SK-N-SH (cell line): ENCODE data around the gene TMEM106C. TPM values are rescaled to one million over a fixed set of nuclear protein-coding genes. Genes with fewer than 3 reads are reported as not detected.

Experiments
- CTCF ChIA-PET: fragments of 300-600, 350-600 bp; formaldehyde crosslinking; extraction: SDS; loops from one replicate; lab custom pipeline; 2021; lab: Yijun Ruan, JAX
- POLR2A ChIA-PET: fragments of 350-600 bp; sonication (Branson Sonifier 250); formaldehyde crosslinking; extraction: SDS; loops from one replicate; lab custom pipeline; 2020; ENCODE audit warnings: antibody characterized with exemption, inconsistent platforms; lab: Yijun Ruan, JAX
- DNase-seq: peaks from one replicate; pipeline ENCODE4 v3.0.0; 2012
- H2AFZ ChIP-seq: fragments of 200-600 bp; sonication (generic); 2 replicates; pipeline ENCODE4 v1.8.1; 2016; ENCODE audit warnings: antibody characterized with exemption, mild to moderate bottlenecking, low read depth
- H3F3A ChIP-seq: fragments of 200-600 bp; sonication (generic); replicated peaks from 2 replicates; pipeline ENCODE3; 2016; ENCODE audit warnings: antibody characterized with exemption, mild to moderate bottlenecking; ENCODE audit not compliant: insufficient read depth
- H3K27ac ChIP-seq, 2 experiments: fragments of 200-500 bp in 1 of 2; fragments of 200-600 bp in 1 of 2; sonication (Bioruptor generic) in 1 of 2; sonication (generic), shearing (Covaris generic) in 1 of 2; 2 replicates each; pipeline versions ENCODE4 v1.5.1 to v1.6.1; 2014 to 2016; ENCODE audit warnings: low read depth in 2 of 2, inconsistent platforms in 1 of 2, low read length in 1 of 2, mild to moderate bottlenecking in 1 of 2, mixed read lengths in 1 of 2
- H3K27me3 ChIP-seq: fragments of 200-600 bp; sonication (generic), shearing (Covaris generic); 2 replicates; pipeline ENCODE4 v1.6.1; 2016; ENCODE audit warnings: mixed run types; ENCODE audit not compliant: insufficient read depth
- H3K36me3 ChIP-seq, 2 experiments: fragments of 200-500 bp in 1 of 2; fragments of 200-600 bp in 1 of 2; sonication (Bioruptor generic) in 1 of 2; sonication (generic) in 1 of 2; replicated peaks in 1 of 2; 2 replicates each; pipeline versions ENCODE3 to v1.5.1; 2014 to 2016; ENCODE audit warnings: low read length in 1 of 2, mild to moderate bottlenecking in 1 of 2; ENCODE audit not compliant: insufficient read depth in 2 of 2, control insufficient read depth in 1 of 2
- H3K4me1 ChIP-seq, 2 experiments: fragments of 200-500 bp in 1 of 2; fragments of 200-600 bp in 1 of 2; sonication (Bioruptor generic) in 1 of 2; sonication (generic), shearing (Covaris generic) in 1 of 2; 2 replicates each; pipeline versions ENCODE4 v1.5.1 to v1.6.1; 2014 to 2016; ENCODE audit warnings: low read depth in 1 of 2, low read length in 1 of 2, mixed run types in 1 of 2; ENCODE audit not compliant: insufficient read depth in 2 of 2, control insufficient read depth in 1 of 2
- H3K4me2 ChIP-seq: fragments of 200-600 bp; sonication (generic), shearing (Covaris generic); 2 replicates; pipeline ENCODE4 v1.6.1; 2017; ENCODE audit warnings: mixed run types
- H3K4me3 ChIP-seq, 2 experiments: fragments of 200-500 bp in 1 of 2; fragments of 200-600 bp in 1 of 2; sonication (Bioruptor generic) in 1 of 2; sonication (generic), shearing (Covaris generic) in 1 of 2; 2 replicates each; pipeline versions ENCODE4 v1.5.1 to v1.8.1; 2014 to 2016; ENCODE audit warnings: low read depth in 2 of 2, inconsistent platforms in 1 of 2, low read length in 1 of 2, mild to moderate bottlenecking in 1 of 2, mixed read lengths in 1 of 2, moderate library complexity in 1 of 2
- H3K79me2 ChIP-seq: fragments of 200-600 bp; sonication (generic); 2 replicates; pipeline ENCODE4 v1.8.1; 2017; ENCODE audit warnings: mild to moderate bottlenecking; ENCODE audit not compliant: insufficient read depth
- H3K9ac ChIP-seq: fragments of 200-600 bp; sonication (generic); 2 replicates; pipeline ENCODE4 v1.6.1; 2017; ENCODE audit warnings: mixed run types
- H3K9me2 ChIP-seq: fragments of 200-600 bp; sonication (generic); 2 replicates; pipeline ENCODE4 v1.6.1; 2017; ENCODE audit warnings: mixed run types
- H3K9me3 ChIP-seq: fragments of 200-600 bp; sonication (generic); 2 replicates; pipeline ENCODE4 v1.6.1; 2017; ENCODE audit warnings: mixed run types, mild to moderate bottlenecking, moderate library complexity
- H4K20me1 ChIP-seq: fragments of 200-600 bp; sonication (generic); 2 replicates; pipeline ENCODE4 v1.6.1; 2017; ENCODE audit warnings: mild to moderate bottlenecking, mixed run types; ENCODE audit not compliant: insufficient read depth
- CHD2 ChIP-seq: fragments of 150-350 bp; IDR thresholded peaks from 2 replicates; pipeline ENCODE4 v1.6.1; 2018; ENCODE audit warnings: low read length; ENCODE audit not compliant: partially characterized antibody
- ELF1 ChIP-seq: IDR thresholded peaks from 2 replicates; pipeline ENCODE4 v1.4.0; 2012
- EP300 ChIP-seq, 2 experiments: IDR thresholded peaks; 2 replicates each; pipeline versions ENCODE4 v1.4.0 to v1.6.1; 2012; ENCODE audit warnings: borderline replicate concordance in 1 of 2, low read depth in 1 of 2, low read length in 1 of 2
- EZH2phosphoT487 ChIP-seq: fragments of 200-600 bp; sonication (generic); IDR thresholded peaks from 2 replicates; pipeline ENCODE4 v1.6.1; 2017; ENCODE audit warnings: low read depth, mixed run types, mild to moderate bottlenecking, antibody characterized with exemption, moderate library complexity, borderline replicate concordance
- FOSL2 ChIP-seq: IDR thresholded peaks from 2 replicates; pipeline ENCODE4 v1.4.0; 2012; ENCODE audit warnings: low read depth, mild to moderate bottlenecking, moderate library complexity, borderline replicate concordance
- FOXJ3 ChIP-seq: sonication (generic); formaldehyde crosslinking; IDR thresholded peaks from 2 replicates; pipeline ENCODE4 v1.5.1; 2020; ENCODE audit warnings: mild to moderate bottlenecking, missing genetic modification reagents
- FOXM1 ChIP-seq: IDR thresholded peaks from 2 replicates; pipeline ENCODE4 v1.4.0; 2012; ENCODE audit warnings: low read depth, mild to moderate bottlenecking
- GABPA ChIP-seq: IDR thresholded peaks from 2 replicates; pipeline ENCODE4 v1.4.0; 2012; ENCODE audit warnings: low read depth, mild to moderate bottlenecking
- GATA2 ChIP-seq: sonication (generic); formaldehyde crosslinking; IDR thresholded peaks from 2 replicates; pipeline ENCODE4 v1.5.0; 2020; ENCODE audit warnings: mild to moderate bottlenecking, missing genetic modification reagents
- NFIC ChIP-seq: IDR thresholded peaks from 2 replicates; pipeline ENCODE4 v1.4.0; 2012; ENCODE audit warnings: borderline replicate concordance
- POLR2AphosphoS5 ChIP-seq: IDR thresholded peaks from 2 replicates; pipeline ENCODE4 v1.6.1; 2012; ENCODE audit warnings: low read depth, low read length
- RCOR1 ChIP-seq: fragments of 150-350 bp; IDR thresholded peaks from 2 replicates; pipeline ENCODE4 v1.6.1; 2017; ENCODE audit warnings: antibody characterized with exemption, low read length
- RFX5 ChIP-seq: IDR thresholded peaks from 2 replicates; pipeline ENCODE4 v1.6.1; 2012; ENCODE audit warnings: mild to moderate bottlenecking, improper control_type of control experiment, low read length
- TAF1 ChIP-seq: IDR thresholded peaks from 2 replicates; pipeline ENCODE4 v1.6.1; 2012; ENCODE audit warnings: low read depth, mild to moderate bottlenecking, low read length, moderate library complexity, borderline replicate concordance
- YY1 ChIP-seq: IDR thresholded peaks from 2 replicates; pipeline ENCODE4 v1.4.0; 2012; ENCODE audit warnings: low read depth, mild to moderate bottlenecking
- WGBS: methylation state at CpG from one replicate; pipeline ENCODE4 v1.1.6; 2017; ENCODE audit warnings: low lambda C conversion rate; 5-methylcytosine and 5-hydroxymethylcytosine counted together
- polyA plus RNA-seq, 3 experiments: library from polyadenylated mRNA; depleted of rRNA; stranded (reverse); fragments of >200 nt; gene quantifications; 2 replicates each; pipeline ENCODE4 v1.2.3, GENCODE V29; 2012
- TF ChIP-seq, protein P1 (sequence below): IDR thresholded peaks from 2 replicates; pipeline ENCODE4 v1.4.0; 2012; ENCODE audit warnings: low read depth, borderline replicate concordance
- TF ChIP-seq, protein P2 (sequence below): IDR thresholded peaks from 2 replicates; pipeline ENCODE4 v1.4.0; 2012; ENCODE audit warnings: low read depth

The TMEM106C gene
- polyA plus RNA-seq, 1 of the 3 experiments (the other 2 are of a cell fraction), result 133 TPM

GRCh38 chr12:47946413-47947323, 16.7 kb upstream of the TMEM106C start:
- Histone ChIP-seq H3K36me3 (no peaks in the 10 kb centered on the region), H3F3A (no peaks in the 10 kb centered on the region), H2AFZ (no peak overlapping the region), H3K9ac (no peak overlapping the region), H4K20me1 (no peaks in the 10 kb centered on the region), H3K4me3 (no peak overlapping the region), H3K9me2 (no peaks in the 10 kb centered on the region), H3K4me1 (peaks cover 0 to 15% of the 10 kb centered on the region in 2 experiments; a peak in 1 of 4 replicates), H3K4me2 (peak overlapping the region; percentile 47), H3K27me3 (no peaks in the 10 kb centered on the region), H3K79me2 (no peaks in the 10 kb centered on the region), H3K9me3 (no peaks in the 10 kb centered on the region), H3K27ac (no peak overlapping the region)
- peak; percentile 34 for DNase-seq
- CTCF ChIA-PET, result interaction anchor here (0.5 to 2.4 kb wide), 6 partner anchors 9 to 807 kb away, joined by 3 to 15 read pairs (median 3); partner anchors contain the start of genes TMEM106C and VDR
- POLR2A ChIA-PET, result no interaction called here
- WGBS, result 78% methylated on average over 22 of the region's 27 CpGs
- TF ChIP-seq GATA2 (CRISPR knock-in tag) (no peak), POLR2AphosphoS5 (no peak), EP300 (IDR thresholded peaks at IDR 0.05; ENCODE audit: borderline replicate concordance in 1 of 2, low read depth in 1 of 2, low read length in 1 of 2) (no peak), EZH2phosphoT487 (no peak), GABPA (no peak), ELF1 (no peak), TAF1 (no peak), FOSL2 (no peak; the same call in 1 of the 2 replicates), RCOR1 (no peak), CHD2 (no peak)
- TF ChIP-seq, protein P1, sequence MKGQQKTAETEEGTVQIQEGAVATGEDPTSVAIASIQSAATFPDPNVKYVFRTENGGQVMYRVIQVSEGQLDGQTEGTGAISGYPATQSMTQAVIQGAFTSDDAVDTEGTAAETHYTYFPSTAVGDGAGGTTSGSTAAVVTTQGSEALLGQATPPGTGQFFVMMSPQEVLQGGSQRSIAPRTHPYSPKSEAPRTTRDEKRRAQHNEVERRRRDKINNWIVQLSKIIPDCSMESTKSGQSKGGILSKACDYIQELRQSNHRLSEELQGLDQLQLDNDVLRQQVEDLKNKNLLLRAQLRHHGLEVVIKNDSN, result no peak

GRCh38 chr12:47947341-47947740, 16.1 kb upstream of the TMEM106C start:
- no peaks in the 10 kb centered on the region for H3F3A ChIP-seq
- H3K9me2 ChIP-seq, result no peaks in the 10 kb centered on the region
- H3K36me3 ChIP-seq, result no peaks in the 10 kb centered on the region
- H3K9ac ChIP-seq, result no peak overlapping the region
- 90% methylated on average over 11 of the region's 12 CpGs for WGBS
- H3K9me3 ChIP-seq, result no peaks in the 10 kb centered on the region
- H3K4me1 ChIP-seq, result peaks cover 0 to 15% of the 10 kb centered on the region in 2 experiments; a peak in 1 of 4 replicates
- H3K4me3 ChIP-seq, result no peak overlapping the region
- no peak for DNase-seq
- H3K79me2 ChIP-seq, result no peaks in the 10 kb centered on the region
- no peak overlapping the region for H3K27ac ChIP-seq
- no peaks in the 10 kb centered on the region for H4K20me1 ChIP-seq
- no peak overlapping the region for H3K4me2 ChIP-seq
- H3K27me3 ChIP-seq, result peaks cover 5% of the 10 kb centered on the region; the same call in 1 of the 2 replicates
- TF ChIP-seq YY1, result no peak
- no peak for TF ChIP-seq TAF1
- no peak for TF ChIP-seq FOXJ3 (CRISPR knock-in tag)
- TF ChIP-seq, protein P2, sequence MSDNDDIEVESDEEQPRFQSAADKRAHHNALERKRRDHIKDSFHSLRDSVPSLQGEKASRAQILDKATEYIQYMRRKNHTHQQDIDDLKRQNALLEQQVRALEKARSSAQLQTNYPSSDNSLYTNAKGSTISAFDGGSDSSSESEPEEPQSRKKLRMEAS, result no peak
- TF ChIP-seq FOXM1, result no peak
- no peak for TF ChIP-seq RFX5
- TF ChIP-seq NFIC, result no peak
- POLR2A ChIA-PET, result no interaction called here
- H2AFZ ChIP-seq, result no peak overlapping the region
- CTCF ChIA-PET, result interaction anchor here (0.9 to 2.4 kb wide), 4 partner anchors 9 to 42 kb away, joined by 3 to 15 read pairs (median 6); partner anchors contain the start of genes TMEM106C and VDR
